HTERT RPE-1 (cell line): ENCODE measurements around the gene NAGLU.
"Not testable (repeated sequence)": the region's sequence is repeated elsewhere in the genome, so short reads cannot be mapped to it uniquely, and the experiment has no call there.

Experiments
- in situ Hi-C: fragments of 300-500 bp; cut with MboI; formaldehyde crosslinking; loops from 4 replicates; pipeline ENCODE4 v1.14.3; 2020; ENCODE audit warnings: low sequenced_read_pairs

NAGLU gene

DNA sequence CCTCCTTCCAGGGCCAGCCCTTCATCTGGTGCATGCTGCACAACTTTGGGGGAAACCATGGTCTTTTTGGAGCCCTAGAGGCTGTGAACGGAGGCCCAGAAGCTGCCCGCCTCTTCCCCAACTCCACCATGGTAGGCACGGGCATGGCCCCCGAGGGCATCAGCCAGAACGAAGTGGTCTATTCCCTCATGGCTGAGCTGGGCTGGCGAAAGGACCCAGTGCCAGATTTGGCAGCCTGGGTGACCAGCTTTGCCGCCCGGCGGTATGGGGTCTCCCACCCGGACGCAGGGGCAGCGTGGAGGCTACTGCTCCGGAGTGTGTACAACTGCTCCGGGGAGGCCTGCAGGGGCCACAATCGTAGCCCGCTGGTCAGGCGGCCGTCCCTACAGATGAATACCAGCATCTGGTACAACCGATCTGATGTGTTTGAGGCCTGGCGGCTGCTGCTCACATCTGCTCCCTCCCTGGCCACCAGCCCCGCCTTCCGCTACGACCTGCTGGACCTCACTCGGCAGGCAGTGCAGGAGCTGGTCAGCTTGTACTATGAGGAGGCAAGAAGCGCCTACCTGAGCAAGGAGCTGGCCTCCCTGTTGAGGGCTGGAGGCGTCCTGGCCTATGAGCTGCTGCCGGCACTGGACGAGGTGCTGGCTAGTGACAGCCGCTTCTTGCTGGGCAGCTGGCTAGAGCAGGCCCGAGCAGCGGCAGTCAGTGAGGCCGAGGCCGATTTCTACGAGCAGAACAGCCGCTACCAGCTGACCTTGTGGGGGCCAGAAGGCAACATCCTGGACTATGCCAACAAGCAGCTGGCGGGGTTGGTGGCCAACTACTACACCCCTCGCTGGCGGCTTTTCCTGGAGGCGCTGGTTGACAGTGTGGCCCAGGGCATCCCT, 7.4 kb downstream of the NAGLU start:
- in situ Hi-C loops: no loop called here

DNA sequence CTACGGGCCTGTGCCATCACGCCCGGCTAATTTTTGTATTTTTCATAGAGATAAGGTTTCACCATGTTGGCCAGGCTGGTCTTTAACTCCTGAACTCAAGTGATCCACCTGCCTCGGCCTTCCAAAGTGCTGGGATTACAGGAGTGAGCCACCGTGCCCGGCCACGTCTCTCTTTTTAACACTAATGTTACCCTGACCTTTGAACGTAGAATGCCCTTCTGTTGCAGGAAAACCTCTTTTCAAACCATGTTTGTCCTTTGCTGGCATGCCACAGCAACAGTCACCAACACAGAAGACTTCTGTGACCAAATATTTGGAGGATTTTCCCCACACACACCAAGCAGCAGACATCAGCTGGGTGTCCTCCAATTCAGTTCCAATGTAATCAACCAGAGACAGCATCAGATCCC, 8.8 kb downstream of the NAGLU start:
- in situ Hi-C loops: no loop called here

DNA sequence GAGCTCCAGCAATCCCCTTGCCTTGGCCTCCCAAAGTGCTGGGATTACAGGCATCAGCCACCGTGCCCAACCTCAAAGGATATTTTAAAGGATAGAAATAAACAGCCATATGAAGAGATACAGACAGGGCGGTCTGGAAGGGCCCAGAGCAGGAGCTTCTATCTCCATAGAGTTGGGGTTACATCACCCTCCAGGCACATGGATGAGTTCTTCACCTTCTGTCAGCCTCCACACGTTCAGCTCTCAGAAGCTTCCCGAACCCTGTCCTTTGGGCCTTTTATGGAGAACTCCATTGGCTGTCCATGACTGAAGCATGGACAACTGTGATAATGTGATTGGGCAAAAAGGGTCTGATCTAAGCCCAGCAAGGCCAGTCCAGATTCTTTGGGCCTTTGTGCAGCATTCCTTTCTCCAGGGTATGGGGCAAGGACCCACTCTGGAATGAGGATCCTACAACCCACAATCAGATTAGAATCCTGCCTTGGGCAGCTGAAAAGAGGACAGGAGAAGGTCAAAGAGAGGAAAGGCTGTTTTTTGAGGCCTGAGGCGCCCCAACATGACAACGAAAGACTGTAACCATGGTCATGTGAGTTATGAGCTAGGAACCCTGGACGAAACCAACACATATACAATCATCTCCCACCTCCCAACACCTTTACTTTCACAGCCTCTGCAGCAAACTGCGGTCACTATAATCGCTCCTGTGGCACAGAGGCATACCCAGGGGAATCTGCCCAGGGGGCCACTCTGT, 9.9 kb downstream of the NAGLU start:
- in situ Hi-C loops: not testable (repeated sequence)

DNA sequence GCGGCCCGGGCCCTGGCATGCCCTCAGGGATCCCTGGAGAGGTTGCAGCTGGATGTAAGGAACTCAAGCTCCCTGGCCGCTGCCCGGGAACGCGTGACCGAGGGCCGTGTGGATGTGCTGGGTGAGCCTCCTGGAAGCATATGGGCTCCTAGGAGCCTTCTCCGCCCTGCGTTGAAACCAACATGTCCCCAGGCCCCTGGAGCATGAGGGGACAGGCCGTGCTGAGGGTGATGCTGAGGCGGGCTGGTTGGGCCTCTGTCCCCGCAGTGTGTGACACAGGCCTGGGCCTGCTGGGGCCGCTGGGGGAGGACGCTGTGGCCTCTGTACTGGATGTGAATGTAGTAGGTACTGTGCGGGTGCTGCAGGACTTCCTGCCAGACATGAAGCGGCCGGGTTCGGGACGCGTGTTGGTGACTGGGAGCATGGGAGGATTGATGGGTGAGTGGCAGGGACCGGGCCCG, 11.0 kb downstream of the NAGLU start:
- in situ Hi-C loops: no loop called here

DNA sequence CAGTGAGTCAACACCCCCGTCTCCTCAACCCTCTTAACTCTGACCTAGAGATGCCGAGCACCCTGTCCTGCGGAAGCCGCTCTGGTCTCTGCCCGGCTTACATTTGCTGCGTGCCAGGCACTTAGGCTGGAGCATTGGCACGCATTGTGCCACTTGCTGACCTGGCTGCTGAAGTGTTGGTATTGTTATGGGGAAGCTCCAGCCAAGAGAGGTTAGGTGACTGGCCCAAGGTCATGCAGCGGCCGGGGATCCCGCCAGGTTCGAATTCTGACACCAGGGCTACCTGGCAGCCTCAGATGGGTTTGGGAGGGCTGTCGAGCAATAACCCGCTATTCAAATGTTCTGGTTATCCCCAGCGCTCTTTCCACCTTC, 11.6 kb downstream of the NAGLU start:
- in situ Hi-C loops: no loop called here

DNA sequence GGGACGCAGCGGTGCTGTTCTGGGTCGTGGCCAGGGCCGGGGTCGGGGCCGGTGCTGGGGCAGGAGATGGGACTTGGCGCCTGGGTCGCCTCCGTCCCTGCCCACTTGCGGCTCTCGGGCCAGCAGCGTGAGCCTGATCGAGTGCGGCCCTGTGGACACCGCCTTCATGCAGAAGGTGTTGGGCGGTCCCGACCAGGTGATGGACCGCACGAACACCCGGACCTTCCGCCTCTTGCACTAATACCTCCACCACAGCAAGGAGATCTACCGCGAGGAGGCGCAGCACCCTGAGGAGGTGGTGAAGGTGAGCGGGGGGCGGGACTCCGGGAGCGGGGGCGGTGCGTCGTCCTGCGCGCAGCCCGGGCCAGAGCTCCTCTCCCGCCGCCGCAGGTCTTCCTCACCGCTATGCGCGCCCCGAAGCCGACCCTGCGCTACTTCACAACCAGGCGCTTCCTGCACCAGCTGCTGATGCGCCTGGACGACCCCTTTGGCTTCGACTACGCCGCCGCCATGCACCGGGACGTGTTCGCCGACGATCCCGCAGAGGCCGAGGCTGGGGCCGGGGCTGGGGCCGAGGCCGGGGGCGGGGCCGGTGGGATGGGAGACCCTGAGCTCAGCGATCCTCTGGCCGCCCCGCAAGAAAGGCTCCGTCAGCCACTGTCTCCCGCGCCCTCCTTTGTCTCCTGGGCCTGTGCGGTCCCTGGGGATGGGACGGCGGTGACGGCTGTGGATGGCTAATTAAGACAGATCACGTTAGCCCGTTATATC, 12.2 kb downstream of the NAGLU start:
- in situ Hi-C loops: no loop called here

DNA sequence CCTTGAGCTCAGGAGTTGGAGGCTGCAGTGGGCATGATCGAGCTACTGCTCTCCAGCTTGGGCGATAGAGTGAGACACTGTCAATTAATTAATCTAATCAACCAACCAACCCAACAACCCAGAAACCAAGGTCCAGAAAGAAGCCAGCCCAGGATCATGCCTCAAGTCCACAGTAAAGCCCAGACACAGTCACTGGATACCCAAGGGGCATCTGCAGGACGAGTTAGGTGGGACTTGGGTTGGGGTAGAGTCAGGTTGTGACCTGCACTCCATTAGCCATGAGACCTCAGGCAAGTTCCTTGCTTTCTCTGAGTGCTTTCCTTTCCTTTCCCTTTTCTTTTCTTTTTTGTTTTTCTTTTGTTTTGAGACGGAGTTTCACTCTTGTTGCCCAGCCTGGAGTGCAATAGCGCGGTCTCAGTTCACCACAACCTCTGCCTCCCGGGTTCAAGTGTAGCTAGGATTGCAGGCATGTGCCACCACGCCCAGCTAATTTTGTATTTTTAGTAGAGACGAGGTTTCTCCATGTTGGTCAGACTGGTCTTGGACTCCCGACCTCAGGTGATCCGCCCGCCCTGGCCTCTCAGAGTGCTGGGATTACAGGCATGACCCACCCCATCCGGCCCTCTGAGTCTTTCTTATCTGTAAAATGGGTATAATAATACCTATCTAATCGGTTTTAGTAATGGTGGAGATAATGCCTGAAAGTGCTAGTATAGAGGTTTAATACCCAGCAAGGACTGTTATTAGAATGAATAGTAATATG, 13.1 kb downstream of the NAGLU start:
- in situ Hi-C loops: no loop called here

DNA sequence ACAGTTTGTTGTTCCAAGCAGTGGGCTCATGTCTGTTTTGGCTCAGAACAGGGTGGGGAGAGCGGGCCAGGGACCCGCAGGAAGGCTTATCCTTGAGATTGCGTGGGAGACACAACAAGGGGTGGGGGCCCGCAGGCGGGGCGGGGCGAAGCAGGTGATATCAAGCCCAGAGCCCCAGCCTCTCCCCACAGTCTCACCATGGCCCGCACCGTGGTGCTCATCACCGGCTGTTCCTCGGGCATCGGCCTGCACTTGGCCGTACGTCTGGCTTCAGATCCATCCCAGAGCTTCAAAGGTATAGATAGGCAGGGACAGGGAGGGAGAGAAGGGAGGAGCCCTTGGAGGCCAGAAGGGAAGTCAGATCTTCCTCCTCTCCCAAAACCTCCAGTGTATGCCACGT, 16.7 kb downstream of the NAGLU start, which contains the start of gene HSD17B1:
TSS of gene HSD17B1 (plus strand) at position 188 of the 400 bp plus-strand sequence. CDS start at position 199, 11 bp downstream.
- in situ Hi-C loops: not testable (repeated sequence)

DNA sequence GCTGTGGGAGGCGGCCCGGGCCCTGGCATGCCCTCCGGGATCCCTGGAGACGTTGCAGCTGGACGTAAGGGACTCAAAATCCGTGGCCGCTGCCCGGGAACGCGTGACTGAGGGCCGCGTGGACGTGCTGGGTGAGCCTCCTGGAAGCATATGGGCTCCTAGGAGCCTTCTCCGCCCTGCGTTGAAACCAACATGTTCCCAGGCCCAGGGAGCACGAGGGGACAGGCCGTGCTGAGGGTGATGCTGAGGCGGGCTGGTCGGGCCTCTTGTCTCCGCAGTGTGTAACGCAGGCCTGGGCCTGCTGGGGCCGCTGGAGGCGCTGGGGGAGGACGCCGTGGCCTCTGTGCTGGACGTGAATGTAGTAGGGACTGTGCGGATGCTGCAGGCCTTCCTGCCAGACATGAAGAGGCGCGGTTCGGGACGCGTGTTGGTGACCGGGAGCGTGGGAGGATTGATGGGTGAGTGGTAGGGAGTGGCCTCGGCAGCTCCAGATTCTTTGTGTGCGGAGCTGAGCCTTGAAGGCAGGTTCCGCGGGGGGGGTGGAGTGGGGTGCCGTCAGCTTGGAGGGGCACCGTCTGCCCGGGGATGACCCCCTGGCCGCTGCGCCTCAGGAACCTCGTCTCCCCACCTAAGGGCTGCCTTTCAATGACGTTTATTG, 17.2 kb downstream of the NAGLU start:
- in situ Hi-C loops: no loop called here

DNA sequence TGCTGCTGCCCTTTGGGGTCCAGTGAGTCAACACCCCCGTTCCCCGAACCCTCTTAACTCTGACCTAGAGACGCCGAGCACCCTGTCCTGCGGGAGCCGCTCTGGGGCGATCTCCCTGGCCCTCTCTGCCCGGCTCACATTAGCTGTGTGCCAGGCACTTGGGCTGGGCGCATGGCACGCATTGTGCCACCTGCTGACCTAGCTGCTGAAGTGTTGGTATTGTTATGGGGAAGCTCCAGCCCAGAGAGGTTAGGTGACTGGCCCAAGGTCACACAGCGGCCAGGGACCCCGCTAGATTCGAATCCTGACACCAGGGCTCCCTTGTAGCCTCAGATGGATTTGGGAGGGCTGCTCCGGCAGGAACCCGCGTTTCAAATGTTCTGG, 17.8 kb downstream of the NAGLU start:
- in situ Hi-C loops: no loop called here

DNA sequence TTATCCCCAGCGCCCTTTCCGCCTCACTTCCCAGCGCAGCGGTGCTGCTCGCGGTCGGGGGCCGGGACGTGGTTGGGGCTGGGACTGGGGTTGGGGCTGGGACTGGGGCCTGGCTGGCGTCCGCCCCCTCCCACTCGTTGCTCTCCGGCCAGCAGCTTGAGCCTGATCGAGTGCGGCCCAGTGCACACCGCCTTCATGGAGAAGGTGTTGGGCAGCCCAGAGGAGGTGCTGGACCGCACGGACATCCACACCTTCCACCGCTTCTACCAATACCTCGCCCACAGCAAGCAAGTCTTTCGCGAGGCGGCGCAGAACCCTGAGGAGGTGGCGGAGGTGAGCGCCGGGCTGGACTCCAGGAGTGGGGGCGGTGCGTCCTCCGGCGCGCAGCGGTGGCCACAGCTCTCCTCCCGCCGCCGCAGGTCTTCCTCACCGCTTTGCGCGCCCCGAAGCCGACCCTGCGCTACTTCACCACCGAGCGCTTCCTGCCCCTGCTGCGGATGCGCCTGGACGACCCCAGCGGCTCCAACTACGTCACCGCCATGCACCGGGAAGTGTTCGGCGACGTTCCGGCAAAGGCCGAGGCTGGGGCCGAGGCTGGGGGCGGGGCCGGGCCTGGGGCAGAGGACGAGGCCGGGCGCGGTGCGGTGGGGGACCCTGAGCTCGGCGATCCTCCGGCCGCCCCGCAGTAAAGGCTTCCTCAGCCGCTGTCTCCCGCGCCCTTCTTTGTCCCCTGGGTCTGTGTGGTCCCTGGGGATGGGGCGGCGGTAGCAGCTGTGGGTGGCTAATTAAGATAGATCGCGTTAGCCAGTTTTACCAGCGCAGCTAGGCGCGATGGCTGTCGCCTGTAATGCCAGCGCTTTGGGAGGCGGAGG, 18.4 kb downstream of the NAGLU start:
- in situ Hi-C loops: no loop called here

DNA sequence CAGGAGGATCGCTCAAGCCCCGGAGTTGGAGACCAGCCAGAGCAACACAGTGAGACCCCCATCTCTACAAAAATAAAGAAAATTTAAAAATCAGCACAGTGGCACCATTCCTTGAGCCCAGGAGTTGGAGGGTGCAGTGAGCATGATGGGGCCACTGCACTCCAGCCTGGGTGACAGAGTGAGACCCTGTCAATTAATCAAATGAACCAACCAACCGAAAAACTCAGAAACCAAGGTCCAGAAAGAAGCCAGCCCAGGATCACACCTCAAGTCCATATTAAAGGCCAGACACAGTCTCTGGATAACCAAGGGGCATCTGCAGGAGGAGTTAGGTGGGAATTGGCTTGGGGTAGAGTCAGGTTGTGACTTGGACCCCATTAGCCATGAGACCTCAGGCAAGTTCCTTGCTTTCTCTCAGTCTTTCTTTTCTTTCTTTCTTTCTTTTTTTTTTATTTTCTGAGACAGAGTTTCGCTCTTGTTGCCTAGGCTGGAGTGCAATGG, 19.1 kb downstream of the NAGLU start:
- in situ Hi-C loops: no loop called here

DNA sequence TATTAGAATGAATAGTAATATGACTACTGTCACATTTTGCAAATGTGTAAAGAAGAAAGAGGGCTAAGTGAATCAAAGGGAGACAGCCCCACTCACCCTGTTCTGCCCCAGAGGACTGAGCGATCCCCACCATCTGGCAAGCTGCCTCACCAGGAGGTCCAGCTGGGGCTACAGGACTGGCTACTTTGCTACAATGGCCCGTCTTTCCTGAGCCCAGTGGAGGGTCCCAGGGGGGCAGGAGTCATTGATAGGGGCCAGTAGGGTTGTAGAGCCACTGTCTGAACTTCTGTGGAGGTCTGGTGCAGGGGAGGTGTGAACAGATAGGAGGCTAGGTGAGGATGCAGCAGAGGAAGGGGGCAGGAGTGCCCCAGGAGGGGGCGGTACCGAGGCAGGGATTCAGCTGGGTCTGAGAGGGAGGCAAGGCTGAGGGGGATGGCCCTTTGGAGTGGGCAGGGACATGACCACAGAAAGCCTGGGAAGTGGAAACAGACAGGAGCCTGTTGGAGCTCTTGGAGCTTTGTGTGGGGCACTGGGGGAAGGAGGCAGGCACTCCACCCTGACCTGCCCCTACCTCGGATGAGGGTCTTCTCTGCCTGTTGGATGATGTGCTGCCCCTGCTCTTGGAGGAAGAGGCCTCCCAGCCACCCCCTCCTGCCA, 20.0 kb downstream of the NAGLU start:
- in situ Hi-C loops: not testable (repeated sequence)

DNA sequence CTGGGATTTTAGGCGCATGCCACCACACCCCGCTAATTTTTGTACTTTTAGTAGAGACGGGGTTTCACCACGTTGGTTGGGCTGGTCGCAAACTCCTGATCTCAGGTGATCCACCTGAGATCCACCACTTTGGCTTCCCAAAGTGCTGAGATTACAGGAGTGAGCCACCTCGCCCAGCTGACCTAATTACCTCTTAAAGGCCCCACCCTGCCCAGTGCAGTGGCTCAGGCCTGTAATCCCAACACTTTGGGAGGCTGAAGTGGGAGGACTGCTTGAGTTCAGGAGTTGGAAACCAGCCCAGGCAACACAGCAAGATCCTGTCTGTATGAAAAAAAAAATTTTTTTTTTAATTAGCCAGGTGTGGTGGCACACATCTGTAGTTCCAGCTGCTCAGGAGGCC, 23.0 kb downstream of the NAGLU start:
- in situ Hi-C loops: no loop called here

DNA sequence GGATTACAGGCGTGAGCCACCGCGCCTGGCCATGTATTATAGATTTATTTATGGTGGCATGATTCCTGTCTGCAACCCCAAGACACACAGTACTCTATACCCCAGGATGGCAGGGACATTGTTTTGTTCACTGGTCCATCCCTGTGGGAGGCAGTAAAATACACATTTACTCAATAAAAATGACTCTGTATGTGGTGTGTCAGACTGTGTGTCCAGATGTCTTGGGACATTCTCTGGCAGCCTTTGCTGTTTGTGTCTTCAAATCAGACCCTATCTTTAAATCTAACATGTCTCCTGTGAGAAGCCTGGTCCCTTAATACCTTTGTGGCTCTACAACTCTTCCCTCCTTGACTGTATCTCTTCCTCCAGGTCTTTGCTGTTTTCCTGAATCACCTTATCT, 24.2 kb downstream of the NAGLU start:
- in situ Hi-C loops: no loop called here

DNA sequence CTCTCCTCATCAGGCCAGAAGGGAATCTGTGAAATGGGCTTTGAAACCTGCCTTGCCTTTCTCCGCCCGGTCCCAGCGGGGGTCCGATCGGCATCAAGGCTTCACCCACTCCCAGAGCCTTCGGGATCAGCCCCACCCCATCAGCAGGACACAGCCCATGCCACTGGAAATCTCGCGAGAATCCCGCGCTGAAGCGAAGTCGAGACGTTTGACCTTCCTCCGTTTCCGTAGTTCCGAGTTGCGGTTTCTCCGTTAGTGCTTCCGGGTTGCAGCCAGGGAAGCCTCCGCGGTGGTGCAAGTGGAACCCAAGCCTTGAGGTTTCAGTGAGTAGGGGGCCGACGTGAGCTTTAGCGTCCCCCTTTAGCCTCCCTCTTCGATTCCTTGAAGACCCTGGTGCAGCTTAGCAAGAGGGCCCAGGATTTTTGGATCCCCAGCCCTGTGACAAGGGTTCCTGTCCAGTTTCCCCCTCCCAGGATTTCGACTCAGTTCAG, 25.9 kb downstream of the NAGLU start, which contains the start of gene COASY:
TSS of gene COASY (plus strand) at position 252 of the 491 bp plus-strand sequence. CDS start 475 bp downstream, outside the sequence.
- in situ Hi-C loops: no loop called here

DNA sequence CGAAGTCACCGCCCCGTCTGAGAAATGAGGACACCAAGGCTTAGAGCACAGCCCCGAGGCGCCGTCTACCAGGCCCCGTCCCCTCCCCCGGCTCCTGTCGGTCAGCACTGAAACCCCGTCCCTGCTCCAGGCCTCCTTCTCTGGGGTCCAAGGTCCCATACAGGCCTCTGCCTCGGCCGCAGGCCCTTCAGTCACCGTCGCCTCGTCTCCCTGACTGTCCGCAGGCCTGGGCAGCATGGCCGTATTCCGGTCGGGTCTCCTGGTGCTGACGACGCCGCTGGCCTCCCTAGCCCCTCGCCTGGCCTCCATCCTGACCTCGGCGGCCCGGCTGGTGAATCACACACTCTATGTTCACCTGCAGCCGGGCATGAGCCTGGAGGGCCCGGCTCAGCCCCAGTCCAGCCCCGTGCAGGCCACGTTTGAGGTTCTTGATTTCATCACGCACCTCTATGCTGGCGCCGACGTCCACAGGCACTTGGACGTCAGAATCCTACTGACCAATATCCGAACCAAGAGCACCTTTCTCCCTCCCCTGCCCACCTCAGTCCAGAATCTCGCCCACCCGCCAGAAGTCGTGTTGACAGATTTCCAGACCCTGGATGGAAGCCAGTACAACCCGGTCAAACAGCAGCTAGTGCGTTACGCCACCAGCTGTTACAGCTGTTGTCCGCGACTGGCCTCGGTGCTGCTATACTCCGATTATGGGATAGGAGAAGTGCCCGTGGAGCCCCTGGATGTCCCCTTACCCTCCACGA, 26.5 kb downstream of the NAGLU start:
- in situ Hi-C loops: no loop called here
